Fibroblast of the aortic adventitia (primary cell): Measurements from ENCODE around the gene SYNPO2L. TPM values are rescaled to one million over a fixed set of nuclear protein-coding genes. Genes with fewer than 3 reads are reported as not detected.
A peak's percentile ranks its signal among the peaks of the same experiment; 100 is the strongest.
"Not testable (repeated sequence)": the region's sequence is repeated elsewhere in the genome, so short reads cannot be mapped to it uniquely, and the experiment has no call there.

Experiments
- DNase-seq: peaks from one replicate; pipeline ENCODE4 v3.0.0-alpha.2; 2010; ENCODE audit warnings: low read depth
- H3K4me3 ChIP-seq: 2 replicates; pipeline ENCODE4 v1.5.1; 2011; ENCODE audit warnings: low read depth, mild to moderate bottlenecking, control low read depth, low read length, moderate library complexity
- total RNA-seq: library from RNA; depleted of rRNA; stranded (reverse); fragments of >200 nt; gene quantifications from 2 replicates; pipeline ENCODE4 v1.2.3, GENCODE V29; 2012; ENCODE audit warnings: low replicate concordance
- TF ChIP-seq, protein P1 (sequence below): IDR thresholded peaks from 2 replicates; pipeline ENCODE4 v1.5.1; 2011; ENCODE audit warnings: mild to moderate bottlenecking, low read length, control low read depth, inconsistent platforms; ENCODE audit not compliant: insufficient read depth

The SYNPO2L gene
- total RNA-seq, 1 donor: not detected

DNA sequence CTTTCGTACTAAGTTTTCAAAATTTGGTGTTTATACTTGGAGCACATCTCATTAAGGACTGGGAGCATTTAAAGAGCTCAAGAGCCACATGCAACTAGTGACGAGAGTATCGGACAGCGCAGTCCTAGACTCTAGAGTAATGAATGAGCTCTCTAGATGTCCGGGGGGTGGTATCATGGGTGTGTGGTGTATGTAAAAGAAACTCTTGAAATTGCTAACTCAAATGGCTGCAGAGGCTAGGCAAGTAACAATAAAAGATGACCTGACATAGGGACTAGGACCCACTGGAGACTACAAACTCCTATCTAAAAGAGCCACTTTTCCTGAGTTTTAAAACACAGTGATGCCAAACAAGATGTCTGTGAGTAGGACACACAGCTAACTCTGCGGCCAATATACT, 28.5 kb downstream of the SYNPO2L start:
- no peak for DNase-seq
- TF ChIP-seq, protein P1, sequence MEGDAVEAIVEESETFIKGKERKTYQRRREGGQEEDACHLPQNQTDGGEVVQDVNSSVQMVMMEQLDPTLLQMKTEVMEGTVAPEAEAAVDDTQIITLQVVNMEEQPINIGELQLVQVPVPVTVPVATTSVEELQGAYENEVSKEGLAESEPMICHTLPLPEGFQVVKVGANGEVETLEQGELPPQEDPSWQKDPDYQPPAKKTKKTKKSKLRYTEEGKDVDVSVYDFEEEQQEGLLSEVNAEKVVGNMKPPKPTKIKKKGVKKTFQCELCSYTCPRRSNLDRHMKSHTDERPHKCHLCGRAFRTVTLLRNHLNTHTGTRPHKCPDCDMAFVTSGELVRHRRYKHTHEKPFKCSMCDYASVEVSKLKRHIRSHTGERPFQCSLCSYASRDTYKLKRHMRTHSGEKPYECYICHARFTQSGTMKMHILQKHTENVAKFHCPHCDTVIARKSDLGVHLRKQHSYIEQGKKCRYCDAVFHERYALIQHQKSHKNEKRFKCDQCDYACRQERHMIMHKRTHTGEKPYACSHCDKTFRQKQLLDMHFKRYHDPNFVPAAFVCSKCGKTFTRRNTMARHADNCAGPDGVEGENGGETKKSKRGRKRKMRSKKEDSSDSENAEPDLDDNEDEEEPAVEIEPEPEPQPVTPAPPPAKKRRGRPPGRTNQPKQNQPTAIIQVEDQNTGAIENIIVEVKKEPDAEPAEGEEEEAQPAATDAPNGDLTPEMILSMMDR: no peak
- no peak overlapping the region for H3K4me3 ChIP-seq

DNA sequence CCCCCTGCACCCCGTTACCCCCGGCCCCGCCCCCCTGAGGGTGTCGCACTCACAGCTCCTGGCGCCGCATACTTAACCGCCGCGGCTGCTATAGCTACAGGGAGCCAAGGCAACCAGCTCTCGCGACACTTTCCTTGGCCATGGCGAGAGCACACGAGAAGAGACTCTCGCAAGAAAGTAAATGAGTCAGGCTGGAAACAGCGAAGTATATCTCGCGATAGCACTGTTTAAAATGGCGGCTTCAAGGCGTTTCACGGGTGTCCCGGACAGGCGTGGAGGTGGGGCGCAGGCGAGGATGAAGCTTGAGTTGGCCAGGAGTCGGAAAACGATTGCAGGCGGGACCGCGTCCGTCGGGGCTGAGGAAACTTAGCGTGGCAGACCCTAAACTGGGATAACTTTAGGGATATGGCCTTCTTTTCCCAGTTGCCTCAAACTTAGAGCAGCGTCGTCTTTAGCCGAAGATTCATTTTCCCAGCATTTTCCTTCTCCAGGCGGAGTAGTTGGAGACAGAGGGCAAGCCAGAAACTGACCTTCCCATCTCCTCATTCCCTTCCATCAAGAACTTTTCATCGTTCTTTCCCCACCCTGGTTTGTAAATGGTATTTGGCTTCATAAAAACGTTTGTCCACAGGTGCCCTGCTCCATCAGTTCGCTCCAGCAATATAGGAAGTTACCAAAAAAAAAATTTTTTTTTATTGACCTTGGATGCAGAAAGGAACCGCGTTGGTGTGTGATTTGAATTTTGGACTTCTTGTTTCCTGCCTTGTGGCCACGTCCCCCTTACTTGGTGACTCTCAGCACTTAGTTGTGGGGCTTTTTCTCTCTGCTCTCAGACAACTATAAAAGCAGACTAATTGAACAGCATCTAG, 29.7 kb downstream of the SYNPO2L start:
- TF ChIP-seq, protein P1: no peak
- peak; percentile 99 for DNase-seq
- peak overlapping the region; percentile 93 for H3K4me3 ChIP-seq

- TF ChIP-seq, protein P1: no peak
- H3K4me3 ChIP-seq: peak overlapping the region; percentile 93
- no peak for DNase-seq
These were observed 30.6 kb downstream of the SYNPO2L start for GRCh38 chr10:73625004-73625883.

- H3K4me3 ChIP-seq: no peak overlapping the region
These were observed 32.8 kb downstream of the SYNPO2L start for GRCh38 chr10:73623056-73623455.

GRCh38 chr10:73620974-73621373, 34.9 kb downstream of the SYNPO2L start:
- not testable (repeated sequence) for H3K4me3 ChIP-seq, DNase-seq

More at GRCh38 chr10:73623056-73623455, 32.8 kb downstream of the SYNPO2L start:
- TF ChIP-seq, protein P1: no peak
- no peak for DNase-seq

DNA sequence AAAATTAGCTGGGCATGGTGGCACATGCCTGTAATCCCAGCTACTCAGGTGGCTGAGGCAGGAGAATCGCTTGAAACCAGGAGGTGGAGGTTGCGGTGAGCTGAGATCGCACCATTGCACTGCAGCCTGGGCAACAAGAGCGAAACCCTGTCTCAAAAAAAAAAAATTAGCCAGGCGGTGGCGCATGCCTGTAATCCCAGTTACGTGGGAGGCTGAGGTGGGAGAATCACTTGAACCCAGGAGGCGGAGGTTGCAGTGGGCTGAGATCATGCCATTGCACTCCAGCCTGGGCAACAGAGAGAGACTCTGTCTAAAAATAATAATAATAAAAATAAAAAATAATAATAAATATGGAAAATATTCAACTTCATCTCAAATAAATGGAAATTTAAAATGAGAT, 38.7 kb downstream of the SYNPO2L start:
- DNase-seq, H3K4me3 ChIP-seq: not testable (repeated sequence)

DNA sequence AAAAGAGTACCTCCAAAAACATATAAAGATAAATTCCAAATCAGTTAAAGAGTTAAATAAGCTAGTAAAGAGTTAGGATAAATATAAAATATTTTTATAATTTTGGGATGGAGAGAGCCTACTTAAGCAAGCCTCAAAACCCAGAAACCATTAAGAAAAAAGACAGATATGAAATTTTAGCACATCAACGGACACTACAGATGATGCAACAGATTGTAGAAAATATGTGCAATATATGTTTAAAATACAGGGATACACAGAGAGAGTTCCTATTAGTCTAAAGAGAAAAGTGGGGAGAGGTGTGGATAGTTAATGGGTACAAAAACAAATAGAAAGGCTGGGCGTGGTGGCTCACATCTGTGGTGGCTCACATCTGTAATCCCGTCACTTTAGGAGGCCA, 41.1 kb downstream of the SYNPO2L start:
- no peak for DNase-seq
- H3K4me3 ChIP-seq: no peak overlapping the region
- TF ChIP-seq, protein P1: no peak
